ENCODE results near the gene C2CD2.

Gene C2CD2

GRCh38 chr21:41932576-41933312, 21.1 kb downstream of the C2CD2 start:
- TF ChIP-seq SIN3A (IDR thresholded peaks at IDR 0.05; ENCODE audit: borderline replicate concordance, insufficient read depth, low read length) (no peak), REST (IDR thresholded peaks at IDR 0.05; ENCODE audit: insufficient read depth in 1 of 2, low read depth in 2 of 2, low read length in 2 of 2) (no peak)

GRCh38 chr21:41932191-41932575, 21.6 kb downstream of the C2CD2 start:
- no peak for TF ChIP-seq REST (IDR thresholded peaks at IDR 0.05; ENCODE audit: insufficient read depth in 1 of 2, low read depth in 2 of 2, low read length in 2 of 2)
- TF ChIP-seq SIN3A (IDR thresholded peaks at IDR 0.05; ENCODE audit: borderline replicate concordance, insufficient read depth, low read length) = no peak
- TF ChIP-seq TAF1 (IDR thresholded peaks at IDR 0.05; ENCODE audit: borderline replicate concordance, insufficient read depth, low read length) = no peak
- no peak for TF ChIP-seq POLR2AphosphoS5 (IDR thresholded peaks at IDR 0.05; ENCODE audit: low read depth, low read length)
- no peak for TF ChIP-seq FOXP2 (optimal IDR thresholded peaks at IDR 0.05; ENCODE audit: borderline replicate concordance, extremely low read depth, extremely low read length, insufficient read depth)

- TF ChIP-seq POLR2AphosphoS5 (IDR thresholded peaks at IDR 0.05; ENCODE audit: low read depth, low read length) = no peak
- TF ChIP-seq FOXP2 (optimal IDR thresholded peaks at IDR 0.05; ENCODE audit: borderline replicate concordance, extremely low read depth, extremely low read length, insufficient read depth) = no peak
Measured at GRCh38 chr21:41931041-41931451, 22.8 kb downstream of the C2CD2 start.

- no peak for TF ChIP-seq REST (IDR thresholded peaks at IDR 0.05; ENCODE audit: insufficient read depth in 1 of 2, low read depth in 2 of 2, low read length in 2 of 2)
- no peak for TF ChIP-seq POLR2AphosphoS5 (IDR thresholded peaks at IDR 0.05; ENCODE audit: low read depth, low read length)
- TF ChIP-seq SIN3A (IDR thresholded peaks at IDR 0.05; ENCODE audit: borderline replicate concordance, insufficient read depth, low read length) = no peak
- TF ChIP-seq FOXP2 (optimal IDR thresholded peaks at IDR 0.05; ENCODE audit: borderline replicate concordance, extremely low read depth, extremely low read length, insufficient read depth) = no peak
- no peak for TF ChIP-seq TAF1 (IDR thresholded peaks at IDR 0.05; ENCODE audit: borderline replicate concordance, insufficient read depth, low read length)
Measured at GRCh38 chr21:41929248-41929647, 24.6 kb downstream of the C2CD2 start.

- TF ChIP-seq REST (IDR thresholded peaks at IDR 0.05; ENCODE audit: insufficient read depth in 1 of 2, low read depth in 2 of 2, low read length in 2 of 2) (no peak), FOXP2 (optimal IDR thresholded peaks at IDR 0.05; ENCODE audit: borderline replicate concordance, extremely low read depth, extremely low read length, insufficient read depth) (no peak), TAF1 (IDR thresholded peaks at IDR 0.05; ENCODE audit: borderline replicate concordance, insufficient read depth, low read length) (no peak), SIN3A (IDR thresholded peaks at IDR 0.05; ENCODE audit: borderline replicate concordance, insufficient read depth, low read length) (no peak), POLR2AphosphoS5 (IDR thresholded peaks at IDR 0.05; ENCODE audit: low read depth, low read length) (no peak)
Measured at GRCh38 chr21:41928621-41929220, 25.1 kb downstream of the C2CD2 start.

All from PFSK-1 (cell line).